ENCODE data around the gene LPIN1. TPM values are rescaled to one million over a fixed set of nuclear protein-coding genes. Genes with fewer than 3 reads are reported as not detected.
A peak's percentile ranks its signal among the peaks of the same experiment; 100 is the strongest.

The LPIN1 gene
- total RNA-seq, 2 experiments from 2014 or later: 115 to 128 TPM

GRCh38 chr2:11743366-11743765 lies 3.1 kb upstream of the LPIN1 start:
- intact Hi-C loops (cut with DNase I, micrococcal nuclease): loop anchor here in 1 of 2 experiments (10.0 kb wide), 1 partner anchor 399 kb away; the partner anchor contains the start of gene ROCK2
- Mint-ChIP-seq H3K9me3 (no peaks in the 10 kb centered on the region), H3K4me1 (ENCODE audit: low read depth) (peaks cover 47% of the 10 kb centered on the region), H3K27me3 (no peaks in the 10 kb centered on the region), H3K4me3 (no peak overlapping the region), H3K27ac (peak overlapping the region; percentile 76), H3K36me3 (ENCODE audit: low read depth) (no peaks in the 10 kb centered on the region)
- ATAC-seq (ENCODE audit: poor library complexity): no peak
- H3K4me1 ChIP-seq (ENCODE audit: insufficient read depth, low read length): peaks cover 46% of the 10 kb centered on the region
- H3K4me3 ChIP-seq (ENCODE audit: low read length): no peak overlapping the region
- H3K27ac ChIP-seq (ENCODE audit: low read depth in 1 of 2, low read length in 2 of 2): peak overlapping the region in 1 of 2 donors; percentile 61
- no peaks in the 10 kb centered on the region for H3K9me3 ChIP-seq (ENCODE audit: control insufficient read depth in 1 of 2, insufficient read depth in 1 of 2, low read length in 2 of 2)
- ChIA-PET POLR2A (interaction anchor here (1.0 to 2.1 kb wide), 4 partner anchors 10 to 37 kb away, joined by 3 to 14 read pairs (median 4); no protein-coding TSS in a partner anchor), CTCF (interaction anchor here (0.6 to 3.8 kb wide), 4 partner anchors 36 to 56 kb away, joined by 3 to 14 read pairs (median 7); no protein-coding TSS in a partner anchor)
- H3K36me3 ChIP-seq (ENCODE audit: insufficient read depth, low read length): no peaks in the 10 kb centered on the region
- DNase-seq: peak in 1 of 14 experiments; percentile 15
- no peak for TF ChIP-seq CTCF (IDR thresholded peaks at IDR 0.05)
- no peaks in the 10 kb centered on the region for H3K27me3 ChIP-seq (ENCODE audit: control insufficient read depth in 1 of 2, insufficient read depth in 2 of 2, low read length in 2 of 2)

GRCh38 chr2:11743846-11744553 lies 2.4 kb upstream of the LPIN1 start:
- peak overlapping the region in 1 of 2 donors; percentile 61 for H3K27ac ChIP-seq (ENCODE audit: low read depth in 1 of 2, low read length in 2 of 2)

More at GRCh38 chr2:11743846-11744553, 2.4 kb upstream of the LPIN1 start:
- ChIA-PET CTCF (interaction anchor here (0.6 to 3.8 kb wide), 5 partner anchors 10 to 57 kb away, joined by 3 to 14 read pairs (median 5); no protein-coding TSS in a partner anchor), POLR2A (interaction anchor here (0.6 to 2.1 kb wide), 6 partner anchors 8 to 50 kb away, joined by 3 to 14 read pairs (median 4); no protein-coding TSS in a partner anchor)
- no peaks in the 10 kb centered on the region for H3K27me3 ChIP-seq (ENCODE audit: control insufficient read depth in 1 of 2, insufficient read depth in 2 of 2, low read length in 2 of 2)
- Mint-ChIP-seq H3K4me1 (ENCODE audit: low read depth) (peaks cover 54% of the 10 kb centered on the region), H3K36me3 (ENCODE audit: low read depth) (no peaks in the 10 kb centered on the region), H3K27me3 (no peaks in the 10 kb centered on the region), H3K27ac (peak overlapping the region; percentile 76), H3K4me3 (peak overlapping the region; percentile 78), H3K9me3 (no peaks in the 10 kb centered on the region)
- intact Hi-C loops (cut with DNase I, micrococcal nuclease): loop anchor here (2.0 to 10.0 kb wide), 2 partner anchors 51 to 399 kb away; partner anchors contain the start of gene ROCK2 (in 1 of the 2)
- peaks cover 52% of the 10 kb centered on the region for H3K4me1 ChIP-seq (ENCODE audit: insufficient read depth, low read length)
- TF ChIP-seq CTCF (IDR thresholded peaks at IDR 0.05): no peak
- DNase-seq: peak; percentile 43 to 91 (median 62)
- ATAC-seq (ENCODE audit: poor library complexity): peak; percentile 30
- no peaks in the 10 kb centered on the region for H3K9me3 ChIP-seq (ENCODE audit: control insufficient read depth in 1 of 2, insufficient read depth in 1 of 2, low read length in 2 of 2)
- no peaks in the 10 kb centered on the region for H3K36me3 ChIP-seq (ENCODE audit: insufficient read depth, low read length)
- H3K4me3 ChIP-seq (ENCODE audit: low read length): peak overlapping the region; percentile 34

Data from CD4-positive, alpha-beta T cell (primary cell).